WTC11 (cell line): Measurements from ENCODE around the gene GALNT2. TPM values are rescaled to one million over a fixed set of nuclear protein-coding genes. Genes with fewer than 3 reads are reported as not detected.

ENCODE experiments used
- ATAC-seq: fragments of 200-7000 bp; cut with Tn5 transposase; 2 replicates; pipeline ENCODE4 v1.10.0; 2021; ENCODE audit warnings: mild to moderate bottlenecking, moderate library complexity
- CTCF ChIA-PET: fragments of 300-600 bp; sonication (Branson Sonifier 250); formaldehyde crosslinking; loops from one replicate; lab custom pipeline; 2021; ENCODE audit warnings: antibody characterized with exemption; lab: Charles Lee
- POLR2A ChIA-PET: fragments of 350-600 bp; sonication (Branson Sonifier 250); formaldehyde crosslinking; loops from one replicate; lab custom pipeline; 2021; ENCODE audit warnings: antibody characterized with exemption; lab: Charles Lee
- DNase-seq: peaks from one replicate; pipeline ENCODE4 v3.0.0; 2021; ENCODE audit warnings: low spot score
- H3K27ac Mint-ChIP-seq: 2 replicates; pipeline ENCODE4 v1.8.0; 2021; ENCODE audit warnings: mixed read lengths
- H3K27me3 Mint-ChIP-seq: 2 replicates; pipeline ENCODE4 v1.8.0; 2021; ENCODE audit warnings: low read depth, mild to moderate bottlenecking, moderate library complexity, mixed read lengths
- H3K36me3 Mint-ChIP-seq: 2 replicates; pipeline ENCODE4 v1.8.0; 2021; ENCODE audit warnings: mixed read lengths
- H3K4me1 Mint-ChIP-seq: 2 replicates; pipeline ENCODE4 v1.8.0; 2022; ENCODE audit warnings: mixed read lengths
- H3K4me3 Mint-ChIP-seq: 2 replicates; pipeline ENCODE4 v1.8.0; 2021; ENCODE audit warnings: mild to moderate bottlenecking, moderate library complexity, mixed read lengths
- H3K9me3 Mint-ChIP-seq: 2 replicates; pipeline ENCODE4 v1.8.0; 2021; ENCODE audit warnings: mixed read lengths
- CREB1 ChIP-seq: sonication (generic); formaldehyde crosslinking; IDR thresholded peaks from 2 replicates; pipeline ENCODE4 v1.8.0; 2023; ENCODE audit warnings: mild to moderate bottlenecking, missing genetic modification reagents
- ELF4 ChIP-seq: sonication (generic); formaldehyde crosslinking; IDR thresholded peaks from 2 replicates; pipeline ENCODE4 v1.8.1; 2022; ENCODE audit warnings: low read depth, mild to moderate bottlenecking, moderate library complexity, missing genetic modification reagents
- FOXJ3 ChIP-seq: sonication (generic); formaldehyde crosslinking; IDR thresholded peaks from 2 replicates; pipeline ENCODE4 v1.9.0; 2021; ENCODE audit warnings: missing genetic modification reagents, mild to moderate bottlenecking, borderline replicate concordance
- GRHL2 ChIP-seq: fragments of 250-450 bp; sonication (Bioruptor Pico); IDR thresholded peaks from 2 replicates; pipeline ENCODE4 v1.8.0; 2022; ENCODE audit warnings: mild to moderate bottlenecking, moderate library complexity; ENCODE audit not compliant: insufficient replicate concordance, severe bottlenecking
- HMGA2 ChIP-seq: fragments of 250-450 bp; sonication (Bioruptor Pico); IDR thresholded peaks from 2 replicates; pipeline ENCODE4 v1.4.0; 2021; ENCODE audit warnings: mild to moderate bottlenecking, moderate library complexity
- MXD4 ChIP-seq: fragments of 250-450 bp; sonication (Bioruptor Pico); IDR thresholded peaks from 2 replicates; pipeline ENCODE4 v1.8.0; 2021; ENCODE audit warnings: mild to moderate bottlenecking, moderate library complexity, borderline replicate concordance
- NFYB ChIP-seq: sonication (generic); formaldehyde crosslinking; conservative IDR thresholded peaks from 2 replicates; pipeline ENCODE4 v1.8.0; 2022; ENCODE audit warnings: low read depth, missing genetic modification reagents
- NR3C1 ChIP-seq: sonication (generic); formaldehyde crosslinking; conservative IDR thresholded peaks from 2 replicates; pipeline ENCODE4 v1.8.1; 2023; ENCODE audit warnings: low read depth, mild to moderate bottlenecking, missing genetic modification reagents
- USF2 ChIP-seq: sonication (generic); formaldehyde crosslinking; IDR thresholded peaks from 2 replicates; pipeline ENCODE4 v1.8.1; 2023; ENCODE audit warnings: mild to moderate bottlenecking, missing genetic modification reagents, moderate library complexity
- ZNF121 ChIP-seq: sonication (generic); formaldehyde crosslinking; IDR thresholded peaks from 2 replicates; pipeline ENCODE4 v1.8.0; 2023; ENCODE audit warnings: missing genetic modification reagents
- ZNF138 ChIP-seq: sonication (generic); formaldehyde crosslinking; conservative IDR thresholded peaks from 2 replicates; pipeline ENCODE4 v1.8.1; 2022; ENCODE audit warnings: mild to moderate bottlenecking, moderate library complexity, missing genetic modification reagents
- ZNF219 ChIP-seq: sonication (generic); formaldehyde crosslinking; IDR thresholded peaks from 2 replicates; pipeline ENCODE4 v1.8.0; 2023; ENCODE audit warnings: missing genetic modification reagents, mild to moderate bottlenecking, borderline replicate concordance
- ZNF423 ChIP-seq: fragments of 250-450 bp; sonication (Bioruptor Pico); IDR thresholded peaks from 2 replicates; pipeline ENCODE4 v2.1.2; 2022; ENCODE audit warnings: mild to moderate bottlenecking, moderate library complexity
- ZNF532 ChIP-seq: fragments of 250-450 bp; sonication (Bioruptor Pico); IDR thresholded peaks from 2 replicates; pipeline ENCODE4 v1.9.0; 2021; ENCODE audit warnings: mild to moderate bottlenecking, borderline replicate concordance
- total RNA-seq: library from RNA; stranded (reverse); gene quantifications from 3 replicates; pipeline ENCODE4 v1.2.3, GENCODE V29; 2021
- TF ChIP-seq, protein P1 (sequence below): sonication (generic); formaldehyde crosslinking; conservative IDR thresholded peaks from 2 replicates; pipeline ENCODE4 v1.8.1; 2022; ENCODE audit warnings: mild to moderate bottlenecking, missing genetic modification reagents
- TF ChIP-seq, protein P2 (sequence below): fragments of 250-450 bp; sonication (Bioruptor Pico); conservative IDR thresholded peaks from 2 replicates; pipeline ENCODE4 v1.9.0; 2021; ENCODE audit warnings: mild to moderate bottlenecking
- TF ChIP-seq, protein P3 (sequence below): fragments of 250-450 bp; sonication (Bioruptor Pico); IDR thresholded peaks from 2 replicates; pipeline ENCODE4 v2.1.2; 2022; ENCODE audit warnings: mild to moderate bottlenecking, moderate library complexity
- TF ChIP-seq, protein P4 (sequence below): sonication (generic); formaldehyde crosslinking; conservative IDR thresholded peaks from 2 replicates; pipeline ENCODE4 v1.8.1; 2023; ENCODE audit warnings: mild to moderate bottlenecking, low read depth, missing genetic modification reagents, moderate library complexity
- TF ChIP-seq, protein P5 (sequence below): sonication (generic); formaldehyde crosslinking; IDR thresholded peaks from 2 replicates; pipeline ENCODE4 v1.8.1; 2022; ENCODE audit warnings: low read depth, mild to moderate bottlenecking, moderate library complexity, missing genetic modification reagents, borderline replicate concordance

The GALNT2 gene
- total RNA-seq, 1 experiment from 2014 or later: 74.8 TPM

GRCh38 chr1:230285351-230285750, 218.3 kb downstream of the GALNT2 start (continued):
- no peak for TF ChIP-seq ZNF138 (CRISPR knock-in tag)
- no peak for TF ChIP-seq NFYB (CRISPR knock-in tag)
- TF ChIP-seq GRHL2 (CRISPR knock-in tag): no peak
- no peak for TF ChIP-seq ZNF532 (CRISPR knock-in tag)
- no peak for TF ChIP-seq NR3C1 (CRISPR knock-in tag)
- TF ChIP-seq ELF4 (CRISPR knock-in tag): no peak
- TF ChIP-seq, protein P1, sequence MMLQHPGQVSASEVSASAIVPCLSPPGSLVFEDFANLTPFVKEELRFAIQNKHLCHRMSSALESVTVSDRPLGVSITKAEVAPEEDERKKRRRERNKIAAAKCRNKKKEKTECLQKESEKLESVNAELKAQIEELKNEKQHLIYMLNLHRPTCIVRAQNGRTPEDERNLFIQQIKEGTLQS (CRISPR knock-in tag): no peak

- Mint-ChIP-seq H3K27me3 (0 out of 2 replicates have a peak, but pooled peaks cover 3% of the 10 kb centered on the region), H3K9me3 (no peaks in the 10 kb centered on the region), H3K36me3 (no peaks in the 10 kb centered on the region), H3K4me1 (peaks cover 20% of the 10 kb centered on the region), H3K4me3 (no peak overlapping the region), H3K27ac (peak overlapping the region; percentile 10; the same call in 1 of the 2 replicates)
- DNase-seq: no peak
- ChIA-PET CTCF (no interaction called here), POLR2A (no interaction called here)
- ATAC-seq: peak; percentile 10; the same call in 1 of the 2 replicates
- TF ChIP-seq, protein P2, sequence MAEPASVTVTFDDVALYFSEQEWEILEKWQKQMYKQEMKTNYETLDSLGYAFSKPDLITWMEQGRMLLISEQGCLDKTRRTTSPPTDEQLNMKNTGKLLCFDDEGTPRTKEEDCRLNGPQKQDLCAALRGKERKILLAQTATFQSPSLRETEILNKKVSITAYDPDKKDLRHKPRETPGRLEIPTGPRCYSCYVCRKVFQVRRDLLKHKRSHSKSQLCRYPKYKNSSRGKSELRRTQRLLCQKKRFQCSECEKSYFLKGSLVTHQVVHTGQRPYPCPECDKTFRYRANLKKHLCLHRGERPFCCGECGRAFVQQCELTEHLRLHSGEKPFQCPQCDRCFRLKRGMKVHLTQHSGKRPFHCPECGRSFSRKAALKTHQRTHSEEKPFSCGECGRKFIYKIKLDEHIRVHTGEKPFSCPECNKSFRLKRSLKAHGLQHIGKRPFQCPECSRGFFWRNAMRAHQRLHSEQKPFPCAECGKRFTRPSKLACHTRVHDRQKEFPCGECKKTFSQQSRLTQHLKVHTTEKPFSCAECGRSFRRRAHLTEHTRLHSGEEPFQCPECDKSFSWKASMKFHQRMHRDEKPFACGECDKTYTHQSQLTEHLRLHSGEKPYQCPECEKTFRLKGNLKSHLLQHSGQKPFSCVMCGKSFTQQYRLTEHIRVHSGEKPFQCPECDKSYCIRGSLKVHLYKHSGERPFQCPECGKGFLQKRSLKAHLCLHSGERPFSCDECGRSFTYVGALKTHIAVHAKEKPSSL (CRISPR knock-in tag): no peak
- TF ChIP-seq ZNF219 (CRISPR knock-in tag) (no peak), ZNF121 (CRISPR knock-in tag) (no peak), NFYB (CRISPR knock-in tag) (no peak), MXD4 (no peak), CREB1 (CRISPR knock-in tag) (no peak), HMGA2 (no peak), USF2 (CRISPR knock-in tag) (no peak), FOXJ3 (CRISPR knock-in tag) (no peak), ZNF423 (CRISPR knock-in tag) (no peak; the same call in 1 of the 2 replicates)
- TF ChIP-seq, protein P3, sequence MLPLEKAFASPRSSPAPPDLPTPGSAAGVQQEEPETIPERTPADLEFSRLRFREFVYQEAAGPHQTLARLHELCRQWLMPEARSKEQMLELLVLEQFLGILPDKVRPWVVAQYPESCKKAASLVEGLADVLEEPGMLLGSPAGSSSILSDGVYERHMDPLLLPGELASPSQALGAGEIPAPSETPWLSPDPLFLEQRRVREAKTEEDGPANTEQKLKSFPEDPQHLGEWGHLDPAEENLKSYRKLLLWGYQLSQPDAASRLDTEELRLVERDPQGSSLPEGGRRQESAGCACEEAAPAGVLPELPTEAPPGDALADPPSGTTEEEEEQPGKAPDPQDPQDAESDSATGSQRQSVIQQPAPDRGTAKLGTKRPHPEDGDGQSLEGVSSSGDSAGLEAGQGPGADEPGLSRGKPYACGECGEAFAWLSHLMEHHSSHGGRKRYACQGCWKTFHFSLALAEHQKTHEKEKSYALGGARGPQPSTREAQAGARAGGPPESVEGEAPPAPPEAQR: no peak
- TF ChIP-seq, protein P4, sequence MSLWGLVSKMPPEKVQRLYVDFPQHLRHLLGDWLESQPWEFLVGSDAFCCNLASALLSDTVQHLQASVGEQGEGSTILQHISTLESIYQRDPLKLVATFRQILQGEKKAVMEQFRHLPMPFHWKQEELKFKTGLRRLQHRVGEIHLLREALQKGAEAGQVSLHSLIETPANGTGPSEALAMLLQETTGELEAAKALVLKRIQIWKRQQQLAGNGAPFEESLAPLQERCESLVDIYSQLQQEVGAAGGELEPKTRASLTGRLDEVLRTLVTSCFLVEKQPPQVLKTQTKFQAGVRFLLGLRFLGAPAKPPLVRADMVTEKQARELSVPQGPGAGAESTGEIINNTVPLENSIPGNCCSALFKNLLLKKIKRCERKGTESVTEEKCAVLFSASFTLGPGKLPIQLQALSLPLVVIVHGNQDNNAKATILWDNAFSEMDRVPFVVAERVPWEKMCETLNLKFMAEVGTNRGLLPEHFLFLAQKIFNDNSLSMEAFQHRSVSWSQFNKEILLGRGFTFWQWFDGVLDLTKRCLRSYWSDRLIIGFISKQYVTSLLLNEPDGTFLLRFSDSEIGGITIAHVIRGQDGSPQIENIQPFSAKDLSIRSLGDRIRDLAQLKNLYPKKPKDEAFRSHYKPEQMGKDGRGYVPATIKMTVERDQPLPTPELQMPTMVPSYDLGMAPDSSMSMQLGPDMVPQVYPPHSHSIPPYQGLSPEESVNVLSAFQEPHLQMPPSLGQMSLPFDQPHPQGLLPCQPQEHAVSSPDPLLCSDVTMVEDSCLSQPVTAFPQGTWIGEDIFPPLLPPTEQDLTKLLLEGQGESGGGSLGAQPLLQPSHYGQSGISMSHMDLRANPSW (CRISPR knock-in tag): no peak
- TF ChIP-seq, protein P5, sequence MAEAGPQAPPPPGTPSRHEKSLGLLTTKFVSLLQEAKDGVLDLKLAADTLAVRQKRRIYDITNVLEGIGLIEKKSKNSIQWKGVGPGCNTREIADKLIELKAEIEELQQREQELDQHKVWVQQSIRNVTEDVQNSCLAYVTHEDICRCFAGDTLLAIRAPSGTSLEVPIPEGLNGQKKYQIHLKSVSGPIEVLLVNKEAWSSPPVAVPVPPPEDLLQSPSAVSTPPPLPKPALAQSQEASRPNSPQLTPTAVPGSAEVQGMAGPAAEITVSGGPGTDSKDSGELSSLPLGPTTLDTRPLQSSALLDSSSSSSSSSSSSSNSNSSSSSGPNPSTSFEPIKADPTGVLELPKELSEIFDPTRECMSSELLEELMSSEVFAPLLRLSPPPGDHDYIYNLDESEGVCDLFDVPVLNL (CRISPR knock-in tag): no peak
Observed at GRCh38 chr1:230286166-230286889, 219.3 kb downstream of the GALNT2 start.
